GM19397 (cell line): ENCODE data around the gene ILF2.
A peak's percentile ranks its signal among the peaks of the same experiment; 100 is the strongest.
"Not testable (repeated sequence)": the region's sequence is repeated elsewhere in the genome, so short reads cannot be mapped to it uniquely, and the experiment has no call there.

ENCODE experiments used
- ATAC-seq: cut with Tn5 transposase; IDR thresholded peaks from one replicate; pipeline ENCODE4 v1.9.1; 2021; ENCODE audit warnings: mild to moderate bottlenecking, moderate library complexity; ENCODE audit not compliant: unreplicated experiment

ILF2 gene

GRCh38 chr1:153649863-153650235 is 20.9 kb downstream of the ILF2 start:
- ATAC-seq = no peak

GRCh38 chr1:153649137-153649862 is 21.5 kb downstream of the ILF2 start:
- no peak for ATAC-seq

DNA sequence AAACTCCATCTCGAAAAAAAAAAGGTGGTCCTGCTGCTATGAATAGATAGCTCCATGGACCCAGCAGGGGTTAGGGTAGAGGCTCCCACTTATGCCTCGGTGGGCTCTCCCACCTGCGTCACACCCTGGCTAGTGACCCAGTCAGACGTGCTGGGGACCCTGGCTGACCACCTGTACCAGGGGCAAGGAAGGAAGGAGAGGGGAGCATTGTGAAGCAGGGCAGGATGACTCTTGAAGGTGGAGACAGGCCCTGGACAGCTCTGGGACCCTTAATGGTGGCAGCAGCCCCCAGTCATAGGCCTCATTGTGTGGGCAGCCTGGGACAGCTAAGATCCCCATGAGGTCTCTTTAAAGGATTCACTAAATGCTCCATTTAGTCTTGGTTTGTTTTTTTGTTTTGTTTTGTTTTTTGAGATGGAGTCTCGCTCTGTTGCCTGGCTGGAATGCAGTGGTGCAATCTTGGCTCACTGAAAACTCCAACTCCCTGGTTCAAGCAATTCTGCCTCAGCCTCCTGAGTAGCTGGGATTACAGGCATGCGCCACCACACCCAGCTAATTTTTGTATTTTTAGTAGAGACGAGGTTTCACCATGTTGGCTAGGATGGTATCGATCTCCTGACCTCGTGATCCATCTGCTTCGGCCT is 22.7 kb downstream of the ILF2 start:
- ATAC-seq = no peak

- no peak for ATAC-seq
These were observed 23.5 kb downstream of the ILF2 start for GRCh38 chr1:153647346-153647714.

DNA sequence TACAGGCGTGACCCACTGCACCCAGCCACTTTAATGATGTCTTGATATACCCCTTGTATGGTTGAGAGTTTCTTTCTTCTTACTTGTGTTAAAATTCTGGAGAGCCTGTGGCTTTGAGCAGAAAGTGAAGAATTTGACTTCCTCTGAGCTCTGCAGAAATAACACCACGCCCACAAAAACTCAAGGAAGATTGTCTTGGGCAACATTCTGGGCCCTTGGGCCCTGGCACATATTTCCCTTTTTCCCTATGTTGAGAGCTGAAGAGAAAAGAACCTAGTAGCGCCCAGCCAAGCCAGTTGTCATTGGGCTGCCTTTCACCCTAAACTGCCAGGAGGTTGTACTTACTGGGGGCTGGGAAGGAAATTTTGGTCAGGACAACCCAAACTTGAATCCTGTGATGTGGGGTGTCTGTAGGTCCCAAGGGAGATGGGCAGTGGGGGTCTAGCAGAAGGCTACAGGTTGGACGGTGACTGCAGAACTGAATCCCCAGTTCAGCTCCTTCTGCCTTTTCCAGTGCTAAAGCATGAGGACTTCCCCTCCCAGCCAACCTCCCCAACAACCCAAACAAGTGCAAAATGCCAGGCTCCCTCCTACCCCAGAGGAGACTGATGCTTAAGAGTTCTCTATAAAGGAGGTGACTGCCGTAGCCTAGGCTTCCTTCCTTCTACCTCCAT is 24.0 kb downstream of the ILF2 start:
- no peak for ATAC-seq

DNA sequence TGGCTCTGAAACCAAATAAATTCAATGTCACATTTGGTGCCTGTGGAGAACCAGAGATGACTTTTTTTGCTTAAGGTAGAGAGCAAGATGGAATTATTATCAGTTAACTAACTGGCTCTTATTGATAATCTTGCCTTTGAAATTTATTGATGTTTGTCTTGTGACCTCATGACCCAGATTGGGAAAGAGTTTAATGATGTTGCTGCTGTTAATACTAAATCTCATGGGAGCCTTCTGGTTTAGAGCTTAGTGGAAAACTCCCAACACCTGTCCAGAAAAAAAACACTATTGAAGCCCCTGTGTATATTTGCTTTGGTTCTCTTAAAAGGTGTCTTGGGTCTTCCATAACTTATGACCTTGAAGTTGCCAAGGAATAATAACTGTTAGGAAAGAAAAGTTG is 27.0 kb downstream of the ILF2 start:
- ATAC-seq = no peak

DNA sequence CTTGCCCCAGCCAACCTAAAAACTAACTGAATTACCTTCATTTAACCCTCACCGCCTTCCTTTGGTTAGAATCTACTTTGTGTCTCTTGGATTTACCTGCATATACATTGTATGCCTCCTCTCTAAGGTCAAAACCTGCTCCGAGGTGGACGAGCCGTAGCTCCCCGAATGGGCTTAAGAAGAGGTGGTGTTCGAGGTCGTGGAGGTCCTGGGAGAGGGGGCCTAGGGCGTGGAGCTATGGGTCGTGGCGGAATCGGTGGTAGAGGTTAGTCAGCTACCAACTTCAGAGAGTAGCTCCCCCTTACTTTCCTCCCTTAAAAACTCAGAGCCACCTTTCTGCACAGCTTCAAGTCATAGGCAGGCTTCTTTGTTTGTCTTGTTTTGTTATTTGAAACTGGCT is 27.7 kb downstream of the ILF2 start:
- no peak for ATAC-seq

DNA sequence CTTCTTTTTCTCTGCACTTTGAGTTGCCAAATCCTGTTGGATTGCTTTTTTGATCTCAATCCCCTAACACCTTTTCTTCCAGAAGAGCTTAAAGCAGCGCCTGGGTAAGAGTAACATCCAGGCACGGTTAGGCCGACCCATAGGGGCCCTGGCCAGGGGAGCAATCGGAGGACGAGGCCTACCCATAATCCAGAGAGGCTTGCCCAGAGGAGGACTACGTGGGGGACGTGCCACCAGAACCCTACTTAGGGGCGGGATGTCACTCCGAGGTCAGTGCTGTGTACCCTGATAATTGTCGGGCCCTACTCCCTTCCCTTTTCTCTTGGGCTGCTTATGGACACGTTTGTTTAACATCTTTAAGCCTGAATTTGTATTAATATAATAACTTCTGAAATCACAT is 28.6 kb downstream of the ILF2 start:
- ATAC-seq = no peak

- no peak for ATAC-seq
These were observed 29.9 kb downstream of the ILF2 start for GRCh38 chr1:153640861-153641260.

GRCh38 chr1:153640213-153640612 is 30.6 kb downstream of the ILF2 start:
- ATAC-seq = not testable (repeated sequence)

- ATAC-seq = no peak
These were observed 31.5 kb downstream of the ILF2 start for GRCh38 chr1:153639280-153639679.

GRCh38 chr1:153638261-153638660 is 32.5 kb downstream of the ILF2 start:
- no peak for ATAC-seq

DNA sequence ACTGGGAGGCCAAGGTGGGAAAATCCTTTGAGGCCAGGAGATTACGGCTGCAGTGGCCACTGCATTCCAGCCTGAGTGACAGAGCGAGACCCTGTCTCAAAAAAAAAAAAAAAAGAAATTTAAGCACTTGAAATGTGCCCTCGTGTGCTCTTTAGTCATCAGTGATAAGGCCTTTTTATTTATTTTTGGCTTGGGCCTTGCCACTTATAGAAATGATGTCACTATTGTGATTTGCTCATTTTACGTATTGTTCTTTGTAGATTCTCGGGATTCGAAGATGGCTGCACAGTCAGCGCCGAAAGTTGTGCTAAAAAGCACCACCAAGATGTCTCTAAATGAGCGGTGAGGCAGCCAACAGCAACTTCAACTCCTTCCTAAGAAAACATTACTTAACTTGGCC is 34.5 kb downstream of the ILF2 start:
- no peak for ATAC-seq

GRCh38 chr1:153635872-153636271 is 34.9 kb downstream of the ILF2 start:
- no peak for ATAC-seq

DNA sequence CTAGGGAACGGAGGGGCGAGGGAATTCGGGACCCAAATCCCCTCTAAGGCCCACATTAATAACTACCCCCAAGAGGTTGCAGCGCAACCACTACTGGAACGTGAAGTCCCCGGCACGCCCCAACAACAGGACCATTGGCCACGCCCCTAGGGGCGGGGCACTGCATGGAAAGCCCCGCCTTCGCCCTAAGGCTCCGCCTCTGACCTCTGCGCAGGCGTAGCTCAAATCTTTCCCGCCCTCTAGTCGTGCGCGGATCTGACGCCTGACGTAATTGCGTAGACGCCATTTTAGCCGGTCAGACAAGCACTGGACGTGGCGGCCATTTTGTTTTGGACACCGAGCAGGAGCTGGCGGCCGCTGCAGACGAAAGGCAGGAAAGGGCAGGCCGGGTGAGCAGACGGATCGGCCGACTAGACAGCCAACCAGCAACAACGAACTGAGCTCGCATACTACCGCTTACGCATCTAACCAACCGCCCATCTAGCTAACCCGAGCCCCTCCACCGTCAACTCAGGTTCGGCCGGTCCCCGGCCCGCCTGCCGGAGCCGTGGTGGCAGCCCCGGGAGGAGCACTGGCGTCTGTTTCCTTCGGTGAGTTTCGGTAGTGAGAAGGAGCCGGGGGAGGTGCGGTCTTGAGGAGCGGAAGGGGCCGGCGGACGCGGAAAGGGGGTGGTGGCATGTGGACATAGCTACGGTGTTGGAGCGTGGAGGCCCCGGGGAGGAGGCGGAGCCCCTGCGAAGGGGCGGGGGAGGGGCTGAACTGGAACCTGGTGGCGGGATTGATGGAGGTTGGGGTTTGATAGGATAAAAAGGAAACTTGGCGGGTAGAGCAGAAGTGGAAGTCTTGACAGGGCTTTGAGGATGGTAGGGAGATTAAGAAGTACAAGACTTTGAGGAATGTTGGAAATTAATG is 36.8 kb downstream of the ILF2 start, which contains the start of gene CHTOP:
CHTOP (plus strand) TSS at position 313 of the 912 bp plus-strand sequence. CDS start 2,523 bp downstream, outside the sequence.
- peak; percentile 92 for ATAC-seq

DNA sequence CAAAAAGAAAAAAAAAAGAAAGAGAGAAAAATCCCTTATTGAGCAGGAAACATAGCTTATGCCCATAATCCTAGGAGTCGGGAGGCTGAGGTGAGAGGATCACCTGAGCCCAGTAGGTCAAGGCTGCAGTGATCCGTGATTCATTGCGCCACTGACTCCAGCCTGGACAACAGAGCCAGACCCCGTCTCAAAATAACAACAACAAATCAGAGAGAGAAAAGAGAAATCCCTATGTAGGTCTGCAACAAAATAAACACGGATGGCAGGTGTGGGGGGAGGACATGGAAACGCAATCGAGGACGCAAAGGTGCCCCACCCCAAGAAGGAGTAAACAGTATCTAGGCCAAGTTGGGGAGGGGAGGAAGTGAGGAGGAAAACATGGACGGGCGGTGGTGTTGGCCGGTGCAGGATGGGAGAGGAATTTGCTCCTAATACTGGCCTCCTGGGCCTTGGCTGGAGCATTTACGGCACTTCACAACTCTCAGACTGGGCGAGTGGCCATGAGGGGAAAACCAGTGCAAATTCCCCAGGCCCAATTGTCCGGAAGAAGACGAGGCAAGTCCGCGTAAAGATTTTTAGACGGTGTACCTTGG is 37.5 kb downstream of the ILF2 start:
- no peak for ATAC-seq

DNA sequence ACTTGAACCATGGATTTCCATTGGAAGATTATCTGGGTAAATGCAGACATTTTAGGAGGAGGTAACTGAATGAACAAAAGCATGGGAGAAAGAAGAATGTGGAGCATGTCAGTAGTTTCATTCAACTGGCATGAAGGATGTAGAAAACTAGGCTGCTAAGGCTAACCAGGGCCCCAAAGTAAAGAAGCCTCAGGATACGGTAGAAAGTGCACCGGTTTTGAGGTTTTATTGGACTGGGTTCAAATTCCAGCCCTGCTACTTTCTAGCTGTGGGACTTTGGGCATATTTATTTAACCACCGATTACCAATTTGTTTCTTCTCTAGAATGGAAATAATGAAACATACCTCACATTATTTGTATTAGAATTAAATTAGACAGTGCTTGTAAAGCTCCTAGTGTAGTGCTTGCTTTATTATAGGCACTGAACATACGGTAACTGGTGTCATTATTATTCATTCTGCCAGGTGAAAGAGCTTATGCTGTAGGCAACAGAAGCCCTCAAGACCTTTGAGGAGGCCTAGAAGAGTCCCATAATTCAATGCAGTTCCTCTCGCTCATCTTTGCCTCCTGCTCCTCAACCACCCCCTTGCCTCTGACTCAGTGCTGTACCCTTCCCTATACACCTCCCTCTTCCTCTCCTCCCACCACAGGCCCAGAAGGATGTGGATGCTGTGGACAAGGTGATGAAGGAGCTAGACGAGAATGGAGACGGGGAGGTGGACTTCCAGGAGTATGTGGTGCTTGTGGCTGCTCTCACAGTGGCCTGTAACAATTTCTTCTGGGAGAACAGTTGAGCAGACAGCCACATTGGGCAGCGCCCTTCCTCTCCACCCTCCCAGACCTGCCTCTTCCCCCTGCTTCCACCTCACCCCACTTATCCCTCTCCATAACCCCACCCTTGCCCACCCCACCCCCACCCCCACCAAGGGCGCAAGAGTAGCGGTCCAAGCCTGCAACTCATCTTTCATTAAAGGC is 39.5 kb downstream of the ILF2 start:
- no peak for ATAC-seq

DNA sequence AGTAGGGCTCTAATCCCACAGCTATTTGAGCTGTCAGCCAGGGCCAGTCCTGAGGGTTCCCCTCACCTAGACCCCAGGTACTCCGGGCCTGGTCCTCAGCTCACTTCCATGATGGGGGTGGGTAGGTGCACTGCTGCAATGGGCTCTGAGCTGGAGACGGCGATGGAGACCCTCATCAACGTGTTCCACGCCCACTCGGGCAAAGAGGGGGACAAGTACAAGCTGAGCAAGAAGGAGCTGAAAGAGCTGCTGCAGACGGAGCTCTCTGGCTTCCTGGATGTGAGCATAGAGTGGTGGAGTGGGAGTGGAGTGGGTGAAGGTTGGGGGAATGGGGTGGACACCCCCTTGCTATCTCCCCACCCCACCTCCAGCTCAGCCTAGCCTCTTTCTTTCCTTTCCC is 40.4 kb downstream of the ILF2 start:
- ATAC-seq = no peak

GRCh38 chr1:153629971-153630370 is 40.8 kb downstream of the ILF2 start:
- ATAC-seq = no peak

- no peak for ATAC-seq
These were observed 41.5 kb downstream of the ILF2 start for GRCh38 chr1:153629343-153629665.
